DMS53 treated with DMSO at 0.1 percent for 48 hours (cell line): ENCODE measurements around the gene RPS15.

Source experiments
- DNase-seq: peaks from one replicate; lab custom pipeline; 2025; ENCODE audit not compliant: unreplicated experiment; lab: John Stamatoyannopoulos, UW

RPS15 gene

GRCh38 chr19:1481893-1482360 is 43.7 kb downstream of the RPS15 start:
- no peak for DNase-seq

- DNase-seq, result no peak
These were observed 44.4 kb downstream of the RPS15 start for GRCh38 chr19:1482361-1483130.

GRCh38 chr19:1483131-1483978 is 45.2 kb downstream of the RPS15 start:
- DNase-seq, result no peak

- no peak for DNase-seq
These were observed 45.8 kb downstream of the RPS15 start for GRCh38 chr19:1483979-1484428.

- no peak for DNase-seq
These were observed 48.8 kb downstream of the RPS15 start for GRCh38 chr19:1486720-1487575.

- DNase-seq, result no peak
These were observed 49.5 kb downstream of the RPS15 start for GRCh38 chr19:1487576-1488281.

GRCh38 chr19:1488282-1488601 is 50.0 kb downstream of the RPS15 start:
- no peak for DNase-seq

- DNase-seq, result no peak
These were observed 51.5 kb downstream of the RPS15 start for GRCh38 chr19:1489463-1490310.
